GM12878 (cell line): Measurements from ENCODE around the gene MYO1C. TPM values are rescaled to one million over a fixed set of nuclear protein-coding genes. Genes with fewer than 3 reads are reported as not detected.
A peak's percentile ranks its signal among the peaks of the same experiment; 100 is the strongest.
"Not testable (repeated sequence)": the region's sequence is repeated elsewhere in the genome, so short reads cannot be mapped to it uniquely, and the experiment has no call there.

Experiments
- ATAC-seq: fragments of 200-7000 bp; cut with Tn5 transposase; 3 replicates; pipeline ENCODE4 v1.9.1; 2020; ENCODE audit warnings: mild to moderate bottlenecking, moderate library complexity
- BruUV-seq: library from RNA; stranded (reverse); fragments of 400-500 nt; replicated peaks from 2 replicates; lab custom pipeline; 2021; lab: Mats Ljungman, UMichigan
- CTCF ChIA-PET: fragments of 300-600 bp; sonication (Branson Sonifier 250); formaldehyde crosslinking; extraction: SDS; loops from one replicate; lab custom pipeline; 2021; ENCODE audit warnings: inconsistent platforms; lab: Yijun Ruan, JAX
- POLR2A ChIA-PET: fragments of 350-600 bp; formaldehyde crosslinking; extraction: SDS; loops from one replicate; lab custom pipeline; 2021; ENCODE audit warnings: inconsistent platforms; lab: Charles Lee
- RAD21 ChIA-PET: fragments of 300-600 bp; sonication (Branson Sonifier 250); formaldehyde crosslinking; loops from one replicate; lab custom pipeline; 2023; ENCODE audit warnings: antibody characterized with exemption; ENCODE audit not compliant: unreplicated experiment; lab: Charles Lee
- SMC1A ChIA-PET: fragments of 300-600 bp; sonication (Branson Sonifier 250); formaldehyde crosslinking; loops from one replicate; lab custom pipeline; 2023; ENCODE audit not compliant: unreplicated experiment, uncharacterized antibody; lab: Charles Lee
- DNase-seq: peaks from one replicate; pipeline ENCODE4 v3.0.0-alpha.2; 2011; ENCODE audit warnings: low read depth, low spot score
- FAIRE-seq: peaks from 3 replicates; lab custom pipeline; 2011; peaks lifted over from hg19 to GRCh38; lab: Jason Lieb, UNC
- H2AFZ ChIP-seq: 2 replicates; pipeline ENCODE4 v1.6.0; 2011; ENCODE audit warnings: low read depth, low read length, control low read depth; ENCODE audit not compliant: control insufficient read depth
- H3K27ac ChIP-seq: 2 replicates; pipeline ENCODE4 v1.5.1; 2011; ENCODE audit warnings: control low read depth; ENCODE audit not compliant: control insufficient read depth, insufficient read depth
- H3K27me3 ChIP-seq, 2 experiments: replicated peaks in 1 of 2; 2 replicates each; pipeline versions ENCODE4 v1.6.0 to v1.6.1; 2011; ENCODE audit warnings: low read length in 1 of 2; ENCODE audit not compliant: control insufficient read depth in 2 of 2, insufficient read depth in 2 of 2
- H3K36me3 ChIP-seq, 2 experiments: 2 replicates each; pipeline ENCODE4 v1.5.1; 2011; ENCODE audit warnings: low read length in 1 of 2; ENCODE audit not compliant: control insufficient read depth in 2 of 2, insufficient read depth in 2 of 2
- H3K4me1 ChIP-seq: 2 replicates; pipeline ENCODE4 v1.6.1; 2011; ENCODE audit warnings: mild to moderate bottlenecking, low read length, moderate library complexity, mixed read lengths; ENCODE audit not compliant: control insufficient read depth, insufficient read depth
- H3K4me2 ChIP-seq: 2 replicates; pipeline ENCODE4 v1.6.0; 2011; ENCODE audit warnings: control low read depth; ENCODE audit not compliant: control insufficient read depth, insufficient read depth
- H3K4me3 ChIP-seq: fragments of 200-600 bp; sonication (generic); 2 replicates; pipeline ENCODE4 v1.5.1; 2016
- H3K79me2 ChIP-seq: 2 replicates; pipeline ENCODE4 v1.6.0; 2011; ENCODE audit warnings: low read length; ENCODE audit not compliant: control insufficient read depth, insufficient read depth
- H3K9ac ChIP-seq: 2 replicates; pipeline ENCODE4 v1.8.0; 2011; ENCODE audit warnings: low read length, control low read depth, mixed read lengths; ENCODE audit not compliant: control insufficient read depth, insufficient read depth
- H3K9me3 ChIP-seq: replicated peaks from 3 replicates; pipeline ENCODE4 v1.5.1; 2011; ENCODE audit warnings: mild to moderate bottlenecking, low read length; ENCODE audit not compliant: control insufficient read depth, insufficient read depth
- H4K20me1 ChIP-seq: 2 replicates; pipeline ENCODE4 v1.6.0; 2011; ENCODE audit not compliant: control insufficient read depth, insufficient read depth
- GABPA ChIP-seq: IDR thresholded peaks from 2 replicates; pipeline ENCODE4 v1.6.1; 2014; ENCODE audit warnings: antibody characterized with exemption, low read depth, mild to moderate bottlenecking, inconsistent platforms
- GATAD2B ChIP-seq: fragments of 450-650 bp; conservative IDR thresholded peaks from 2 replicates; pipeline ENCODE4 v1.6.1; 2017; ENCODE audit warnings: low read depth, mild to moderate bottlenecking, moderate library complexity
- JUNB ChIP-seq: IDR thresholded peaks from 2 replicates; pipeline ENCODE4 v1.6.1; 2016; ENCODE audit warnings: antibody characterized with exemption, mild to moderate bottlenecking
- KAT2A ChIP-seq: conservative IDR thresholded peaks from 2 replicates; pipeline ENCODE4 v1.6.1; 2011; ENCODE audit warnings: low read depth, low read length; ENCODE audit not compliant: control insufficient read depth
- KDM1A ChIP-seq: fragments of 200-600 bp; sonication (generic); IDR thresholded peaks from 2 replicates; pipeline ENCODE4 v1.6.1; 2016; ENCODE audit warnings: borderline replicate concordance
- MEF2A ChIP-seq: IDR thresholded peaks from 2 replicates; pipeline ENCODE4 v1.6.1; 2011; ENCODE audit warnings: low read depth, mild to moderate bottlenecking, low read length, moderate library complexity; ENCODE audit not compliant: insufficient read depth
- MEF2B ChIP-seq: fragments of 450-650 bp; IDR thresholded peaks from 2 replicates; pipeline ENCODE4 v1.6.1; 2018; ENCODE audit warnings: mild to moderate bottlenecking, moderate library complexity; ENCODE audit not compliant: partially characterized antibody, poor library complexity, severe bottlenecking
- MTA3 ChIP-seq: IDR thresholded peaks from 2 replicates; pipeline ENCODE4 v1.6.1; 2012; ENCODE audit warnings: low read length, inconsistent platforms, borderline replicate concordance
- NRF1 ChIP-seq: conservative IDR thresholded peaks from 2 replicates; pipeline ENCODE4 v1.6.1; 2011; ENCODE audit warnings: mild to moderate bottlenecking, low read depth, low read length, improper control_type of control experiment
- SMAD1 ChIP-seq: fragments of 450-650 bp; IDR thresholded peaks from 2 replicates; pipeline ENCODE4 v1.6.1; 2018; ENCODE audit warnings: mild to moderate bottlenecking, low read depth; ENCODE audit not compliant: partially characterized antibody
- SMC3 ChIP-seq: IDR thresholded peaks from 2 replicates; pipeline ENCODE4 v1.6.1; 2011; ENCODE audit warnings: low read length, improper control_type of control experiment, borderline replicate concordance
- SPI1 ChIP-seq: IDR thresholded peaks from 2 replicates; pipeline ENCODE4 v1.6.1; 2011; ENCODE audit warnings: low read depth, mild to moderate bottlenecking, low read length, moderate library complexity, borderline replicate concordance; ENCODE audit not compliant: insufficient read depth
- SRF ChIP-seq, 2 experiments: IDR thresholded peaks; 2 replicates each; pipeline ENCODE4 v1.6.1; 2011; ENCODE audit warnings: low read depth in 2 of 2, low read length in 2 of 2, mild to moderate bottlenecking in 1 of 2, moderate library complexity in 1 of 2
- WGBS: methylation state at CpG from one replicate; pipeline ENCODE4 v1.1.6; 2016; ENCODE audit warnings: low lambda C conversion rate; ENCODE audit not compliant: insufficient replicate concordance, insufficient coverage; ENCODE audit errors: missing lambda C conversion rate; 5-methylcytosine and 5-hydroxymethylcytosine counted together
- in situ Hi-C: fragments of 300-500 bp; cut with MboI; formaldehyde crosslinking; loops from 9 replicates; pipeline ENCODE4 v1.14.3; 2018; ENCODE audit warnings: mixed read lengths
- intact Hi-C: fragments of 100-400 bp; cut with micrococcal nuclease; formaldehyde crosslinking; loops from one replicate; pipeline ENCODE4 v1.14.2; 2022; ENCODE audit not compliant: unreplicated experiment
- polyA plus RNA-seq, 11 experiments: library from polyadenylated mRNA; depleted of rRNA in 4 of 11; unstranded in 6 of 11; stranded (reverse) in 5 of 11; fragments of >200 nt; fragmentation: Nextera tagmentation in 4 of 11; fragmentation: Illumina TruSeq in 1 of 11; extraction: Ambion mirVana in 4 of 11; extraction: Trizol in 1 of 11; gene quantifications; 1 replicate in 1 of 11; 2 replicates in 10 of 11; pipeline versions ENCODE4 v1.2.1 to v1.2.3, GENCODE V29; 2011 to 2016; ENCODE audit warnings: inconsistent platforms in 2 of 11, missing spikeins in 2 of 11, low read depth in 1 of 11
- total RNA-seq, 4 experiments: library from RNA; depleted of rRNA in 3 of 4; stranded (reverse); fragments of >200 nt in 3 of 4; fragmentation: Illumina TruSeq in 1 of 4; extraction: Trizol in 1 of 4; gene quantifications; 2 replicates each; pipeline versions ENCODE4 v1.2.1 to v1.2.3, GENCODE V29; 2013 to 2021
- TF ChIP-seq, protein P1 (sequence below): IDR thresholded peaks from 2 replicates; pipeline ENCODE4 v1.6.1; 2012; ENCODE audit warnings: low read length, inconsistent platforms
- TF ChIP-seq, protein P2 (sequence below): IDR thresholded peaks from 2 replicates; pipeline ENCODE4 v1.6.1; 2011; ENCODE audit warnings: low read depth, mild to moderate bottlenecking, low read length, moderate library complexity, borderline replicate concordance; ENCODE audit errors: extremely low read depth

Gene MYO1C
- total and polyA plus RNA-seq, 10 of the 15 experiments (the other 5 are each of a cell fraction or from before 2014, with no cell fraction given), result 1.2 to 92.0 (median 36.6) TPM

DNA sequence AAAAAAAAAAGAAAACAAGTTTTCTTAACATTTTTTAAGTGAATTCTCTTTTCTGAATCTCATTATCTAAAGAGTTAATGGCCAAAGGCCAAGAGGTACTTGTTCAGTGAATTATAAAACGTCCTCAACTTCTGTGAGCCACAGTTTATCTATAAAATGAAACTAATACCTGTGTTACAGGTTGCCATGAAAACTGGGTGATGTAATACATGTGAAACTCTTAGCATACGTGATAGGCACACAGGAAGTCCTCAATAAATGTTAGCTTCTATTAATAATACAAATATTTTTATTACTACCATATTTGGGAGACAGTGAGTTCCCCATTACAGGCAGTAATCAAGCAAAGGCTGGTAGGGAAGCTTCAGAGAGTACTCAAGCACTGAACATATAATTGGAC, 37.4 kb upstream of the MYO1C start:
- Histone ChIP-seq H3K9me3 (no peaks in the 10 kb centered on the region), H3K27me3 (no peaks in the 10 kb centered on the region), H3K4me2 (no peak overlapping the region), H3K4me1 (no peaks in the 10 kb centered on the region), H3K4me3 (no peak overlapping the region), H3K9ac (no peak overlapping the region), H3K36me3 (peaks cover 16 to 22% of the 10 kb centered on the region in 2 experiments; a peak in 3 of 4 replicates), H2AFZ (no peak overlapping the region), H4K20me1 (no peaks in the 10 kb centered on the region), H3K79me2 (no peaks in the 10 kb centered on the region), H3K27ac (no peak overlapping the region)
- peak; percentile 75 for ATAC-seq
- ChIA-PET CTCF (no interaction called here), POLR2A (interaction anchor here (1.2 to 1.5 kb wide), 2 partner anchors 10 to 29 kb away, joined by 4 read pairs; no protein-coding TSS in a partner anchor), RAD21 (no interaction called here), SMC1A (interaction anchor here (0.6 kb wide), 1 partner anchor 133 kb away, joined by 3 read pairs; no protein-coding TSS in a partner anchor)
- BruUV-seq, result no TSS peak
- TF ChIP-seq NRF1, result no peak
- TF ChIP-seq SPI1, result no peak
- 0 out of 4 replicates have a peak, but pooled peaks of 1 of the 2 experiments have one; percentile 43 for TF ChIP-seq SRF (IDR thresholded peaks at IDR 0.05; ENCODE audit: low read depth in 2 of 2, low read length in 2 of 2)
- TF ChIP-seq, protein P1, sequence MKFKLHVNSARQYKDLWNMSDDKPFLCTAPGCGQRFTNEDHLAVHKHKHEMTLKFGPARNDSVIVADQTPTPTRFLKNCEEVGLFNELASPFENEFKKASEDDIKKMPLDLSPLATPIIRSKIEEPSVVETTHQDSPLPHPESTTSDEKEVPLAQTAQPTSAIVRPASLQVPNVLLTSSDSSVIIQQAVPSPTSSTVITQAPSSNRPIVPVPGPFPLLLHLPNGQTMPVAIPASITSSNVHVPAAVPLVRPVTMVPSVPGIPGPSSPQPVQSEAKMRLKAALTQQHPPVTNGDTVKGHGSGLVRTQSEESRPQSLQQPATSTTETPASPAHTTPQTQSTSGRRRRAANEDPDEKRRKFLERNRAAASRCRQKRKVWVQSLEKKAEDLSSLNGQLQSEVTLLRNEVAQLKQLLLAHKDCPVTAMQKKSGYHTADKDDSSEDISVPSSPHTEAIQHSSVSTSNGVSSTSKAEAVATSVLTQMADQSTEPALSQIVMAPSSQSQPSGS, result no peak
- TF ChIP-seq SMC3, result no peak
- TF ChIP-seq MEF2A, result 0 out of 2 replicates have a peak, but pooled peaks have one; percentile 15
- TF ChIP-seq GABPA, result no peak
- TF ChIP-seq KAT2A, result no peak
- no peak for TF ChIP-seq MTA3
- TF ChIP-seq SMAD1, result no peak
- TF ChIP-seq MEF2B, result no peak
- TF ChIP-seq, protein P2, sequence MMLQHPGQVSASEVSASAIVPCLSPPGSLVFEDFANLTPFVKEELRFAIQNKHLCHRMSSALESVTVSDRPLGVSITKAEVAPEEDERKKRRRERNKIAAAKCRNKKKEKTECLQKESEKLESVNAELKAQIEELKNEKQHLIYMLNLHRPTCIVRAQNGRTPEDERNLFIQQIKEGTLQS, result no peak
- no peak for TF ChIP-seq KDM1A
- TF ChIP-seq JUNB, result peak; percentile 13; the same call in 1 of the 2 replicates
- TF ChIP-seq GATAD2B, result no peak
- no peak for FAIRE-seq
- intact Hi-C loops (no loop called here), in situ Hi-C loops (no loop called here)
- DNase-seq, result no peak
- WGBS, result 48% methylated on average over 2 of the region's 2 CpGs

DNA sequence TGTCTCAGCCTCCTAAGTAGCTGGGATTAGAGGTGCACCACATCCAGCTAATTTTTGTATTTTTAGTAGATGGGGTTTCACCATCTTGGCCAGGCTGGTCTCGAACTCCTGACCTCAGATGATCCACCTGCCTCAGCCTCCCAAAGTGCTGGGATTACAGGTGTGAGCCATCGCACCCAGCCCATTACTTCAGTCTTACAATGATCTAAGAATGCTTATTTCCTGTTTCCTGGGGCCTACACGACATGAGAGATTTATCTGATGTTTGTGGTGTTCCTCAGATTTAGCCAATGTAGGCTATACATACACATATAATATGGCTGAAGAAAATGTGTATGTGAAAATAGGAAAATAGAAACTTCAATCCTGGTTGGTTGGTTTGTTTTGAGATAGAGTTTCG, 34.4 kb upstream of the MYO1C start:
- POLR2A ChIA-PET, H3K9me3 ChIP-seq, RAD21 ChIA-PET, H3K27me3 ChIP-seq, H3K4me2 ChIP-seq, H3K9ac ChIP-seq, BruUV-seq, ATAC-seq, H2AFZ ChIP-seq, intact Hi-C loops, H4K20me1 ChIP-seq, H3K4me3 ChIP-seq, in situ Hi-C loops, H3K4me1 ChIP-seq, FAIRE-seq, DNase-seq, H3K27ac ChIP-seq, H3K79me2 ChIP-seq, SMC1A ChIA-PET: not testable (repeated sequence)
- CTCF ChIA-PET, result interaction anchor here (0.6 to 1.2 kb wide), 2 partner anchors 28 to 204 kb away, joined by 3 read pairs; no protein-coding TSS in a partner anchor
- WGBS, result 70% methylated on average over 4 of the region's 4 CpGs
- peaks cover 2 to 16% of the 10 kb centered on the region in 2 experiments for H3K36me3 ChIP-seq
